Kidney (tissue), 14 donors: ENCODE results near the gene ACOT13. TPM values are rescaled to one million over a fixed set of nuclear protein-coding genes. Genes with fewer than 3 reads are reported as not detected.
"Not testable (repeated sequence)": the region's sequence is repeated elsewhere in the genome, so short reads cannot be mapped to it uniquely, and the experiment has no call there.

Source experiments
- DNase-seq, 5 donors: peaks; one replicate each; pipeline ENCODE4 v3.0.0-alpha.2; 2013 to 2020
- FAIRE-seq: peaks from 2 replicates; lab custom pipeline; 2012; peaks lifted over from hg19 to GRCh38; lab: Jason Lieb, UNC
- H3K27ac ChIP-seq, 2 donors: one replicate each; pipeline ENCODE4 v1.7.0; 2013; ENCODE audit warnings: low read depth in 2 of 2, low read length in 2 of 2, inconsistent platforms in 1 of 2
- H3K27me3 ChIP-seq: one replicate; pipeline ENCODE4 v1.7.1; 2013; ENCODE audit warnings: low read length, inconsistent platforms; ENCODE audit not compliant: control insufficient read depth, insufficient read depth
- H3K36me3 ChIP-seq, 3 donors: one replicate each; pipeline versions ENCODE4 v1.7.0 to v1.7.1; 2013; ENCODE audit warnings: low read length in 3 of 3, control low read depth in 1 of 3, inconsistent platforms in 1 of 3; ENCODE audit not compliant: insufficient read depth in 3 of 3, control insufficient read depth in 2 of 3
- H3K4me1 ChIP-seq, 3 donors: one replicate each; pipeline versions ENCODE4 v1.7.0 to v1.7.1; 2013; ENCODE audit warnings: low read length in 3 of 3, inconsistent platforms in 1 of 3, low read depth in 1 of 3; ENCODE audit not compliant: control insufficient read depth in 2 of 3, insufficient read depth in 2 of 3
- H3K4me3 ChIP-seq, 3 donors: one replicate each; pipeline versions ENCODE4 v1.7.0 to v1.8.1; 2013; ENCODE audit warnings: low read length in 3 of 3, control low read depth in 1 of 3, inconsistent platforms in 1 of 3
- H3K9ac ChIP-seq, 3 donors: one replicate each; pipeline versions ENCODE4 v1.7.0 to v1.7.1; 2013; ENCODE audit warnings: low read length in 3 of 3, control low read depth in 1 of 3, inconsistent platforms in 1 of 3
- H3K9me3 ChIP-seq, 3 donors: one replicate each; pipeline versions ENCODE4 v1.7.0 to v1.7.1; 2013; ENCODE audit warnings: low read length in 3 of 3, control low read depth in 1 of 3, inconsistent platforms in 1 of 3; ENCODE audit not compliant: control insufficient read depth in 2 of 3, insufficient read depth in 1 of 3
- CTCF ChIP-seq: IDR thresholded peaks from 3 replicates; pipeline ENCODE4 v1.5.1; 2012; ENCODE audit warnings: mild to moderate bottlenecking, moderate library complexity, borderline replicate concordance; ENCODE audit not compliant: insufficient read depth; ENCODE audit errors: extremely low read depth
- intact Hi-C: fragments of 100-400 bp; cut with DNase I; formaldehyde crosslinking; loops from one replicate; pipeline ENCODE4 v1.11.1; 2022
- polyA plus RNA-seq: library from polyadenylated mRNA; stranded (reverse); fragments of 350-450 nt; fragmentation: Illumina TruSeq; extraction: RNeasy Lipid Tissue Mini Kit (QIAGEN cat#74804); gene quantifications from one replicate; pipeline ENCODE4 v1.2.3, GENCODE V29; 2014; ENCODE audit warnings: low read depth, low replicate concordance; ENCODE audit not compliant: insufficient read depth
- total RNA-seq: library from RNA; stranded (reverse); fragmentation: NEBNext Ultra II Directional; extraction: Animal tissue kit (Norgen Biotek cat#: 25700); gene quantifications from one replicate; pipeline ENCODE4 v1.2.1, GENCODE V29; 2021
- donor health status: control.
- donor health status: control.
- donor health status: control.
- donor health status: control.
- donor health status: control.
- donor health status: DM: yes; HTN: yes; CAD: no.
- donor health status: Normal renal cell carcinoma (clear cell type).

Gene ACOT13
- total and polyA plus RNA-seq, 2 donors from 2014 or later, result 15.3 to 109 TPM

- H3K27me3 ChIP-seq, result no peaks in the 10 kb centered on the region
- intact Hi-C loops, result no loop called here
- H3K36me3 ChIP-seq, result no peaks in the 10 kb centered on the region
- H3K4me3 ChIP-seq, result no peak overlapping the region
- no peaks in the 10 kb centered on the region for H3K4me1 ChIP-seq
- TF ChIP-seq CTCF, result no peak
- H3K9ac ChIP-seq, result no peak overlapping the region
- FAIRE-seq, result no peak
- DNase-seq, result no peak
- H3K27ac ChIP-seq, result no peak overlapping the region
- H3K9me3 ChIP-seq, result no peaks in the 10 kb centered on the region
These were observed 67.3 kb downstream of the ACOT13 start for GRCh38 chr6:24734166-24734565.

GRCh38 chr6:24734710-24735109 is 67.8 kb downstream of the ACOT13 start:
- H3K4me1 ChIP-seq, DNase-seq, H3K36me3 ChIP-seq, H3K9me3 ChIP-seq, H3K9ac ChIP-seq, H3K27me3 ChIP-seq, H3K4me3 ChIP-seq, intact Hi-C loops, H3K27ac ChIP-seq, FAIRE-seq: not testable (repeated sequence)

- H3K9me3 ChIP-seq, result no peaks in the 10 kb centered on the region
- DNase-seq (no peak), FAIRE-seq (no peak)
- H3K4me3 ChIP-seq, result no peak overlapping the region
- no peaks in the 10 kb centered on the region for H3K27me3 ChIP-seq
- H3K27ac ChIP-seq, result no peak overlapping the region
- intact Hi-C loops, result no loop called here
- no peak overlapping the region for H3K9ac ChIP-seq
- H3K36me3 ChIP-seq, result no peaks in the 10 kb centered on the region
- no peak for TF ChIP-seq CTCF
- no peaks in the 10 kb centered on the region for H3K4me1 ChIP-seq
These were observed 71.9 kb downstream of the ACOT13 start for GRCh38 chr6:24738741-24739140.

GRCh38 chr6:24740861-24741260 is 74.0 kb downstream of the ACOT13 start:
- H3K36me3 ChIP-seq, result no peaks in the 10 kb centered on the region
- TF ChIP-seq CTCF, result no peak
- H3K4me1 ChIP-seq, result no peaks in the 10 kb centered on the region
- FAIRE-seq, result no peak
- H3K9me3 ChIP-seq, result no peaks in the 10 kb centered on the region
- no peaks in the 10 kb centered on the region for H3K27me3 ChIP-seq
- no peak overlapping the region for H3K9ac ChIP-seq
- H3K4me3 ChIP-seq, result no peak overlapping the region
- intact Hi-C loops, result no loop called here
- no peak for DNase-seq
- no peak overlapping the region for H3K27ac ChIP-seq
